ENCODE data around the gene TMEM236.

Gene TMEM236

DNA sequence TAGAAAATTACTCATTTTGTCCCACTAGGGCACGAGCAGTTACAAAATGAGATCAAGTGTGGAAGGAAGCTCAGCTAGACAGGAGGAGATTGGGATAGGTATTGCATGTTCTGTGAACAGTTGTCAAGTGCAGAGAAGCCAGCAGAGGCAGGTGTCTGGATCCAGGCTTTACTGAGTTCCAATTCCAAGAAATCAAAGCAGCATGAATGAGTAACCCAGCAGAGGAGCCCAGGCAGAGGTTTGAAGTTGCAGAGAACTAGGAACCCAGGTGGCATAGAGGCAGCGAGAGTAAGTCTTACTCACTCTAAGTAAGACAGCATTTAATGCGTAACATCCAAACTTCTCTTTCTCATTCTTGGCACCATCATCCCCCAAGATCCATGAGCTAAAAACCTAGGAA lies 68.9 kb downstream of the TMEM236 start:
- no peak for DNase-seq (ENCODE audit: low read depth, low spot score)

GRCh38 chr10:17821893-17822292 lies 69.9 kb downstream of the TMEM236 start:
- DNase-seq (ENCODE audit: low read depth, low spot score): no peak

DNA sequence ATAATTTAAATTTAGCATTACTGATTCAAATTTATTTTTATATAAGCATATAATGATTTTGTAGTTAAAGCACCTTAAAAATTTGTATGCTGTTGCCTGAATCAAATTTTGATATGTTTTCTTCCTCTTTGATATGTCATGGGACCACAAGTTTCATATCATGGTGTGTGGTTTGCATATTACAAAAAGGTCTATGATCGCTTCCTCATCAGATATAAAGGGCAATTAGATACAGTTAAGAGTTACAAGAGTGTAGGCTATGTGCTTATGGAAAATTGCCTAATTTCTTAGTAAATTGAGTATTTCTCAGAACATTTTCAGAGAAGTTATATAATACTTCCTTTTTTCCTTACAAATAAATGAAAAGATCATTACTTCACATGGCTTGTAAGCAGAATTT lies 79.3 kb downstream of the TMEM236 start:
- DNase-seq (ENCODE audit: low read depth, low spot score): no peak

- DNase-seq (ENCODE audit: low read depth, low spot score): no peak
Observed at GRCh38 chr10:17831896-17832295, 79.9 kb downstream of the TMEM236 start.

DNA sequence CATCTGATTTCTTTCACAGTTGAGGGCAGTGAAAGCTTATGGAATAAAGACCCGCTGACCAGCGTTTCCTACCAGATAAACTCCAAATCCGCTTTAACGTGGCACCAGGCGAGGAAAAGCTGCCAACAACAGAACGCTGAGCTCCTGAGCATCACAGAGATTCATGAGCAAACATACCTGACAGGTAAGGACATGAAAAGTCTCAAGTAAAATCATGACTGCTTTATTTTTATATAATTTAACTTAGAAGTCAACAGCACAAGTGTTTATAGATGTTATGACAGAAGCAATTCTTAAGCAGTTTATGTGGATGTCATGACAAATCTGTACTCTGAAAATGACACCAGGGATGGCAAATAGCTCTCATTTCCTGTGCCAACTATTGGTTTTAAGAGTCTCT lies 81.7 kb downstream of the TMEM236 start:
- no peak for DNase-seq (ENCODE audit: low read depth, low spot score)

GRCh38 chr10:17835688-17836087 lies 83.7 kb downstream of the TMEM236 start:
- no peak for DNase-seq (ENCODE audit: low read depth, low spot score)

GRCh38 chr10:17836942-17837341 lies 84.9 kb downstream of the TMEM236 start:
- DNase-seq (ENCODE audit: low read depth, low spot score): no peak

- DNase-seq (ENCODE audit: low read depth, low spot score): no peak
Observed at GRCh38 chr10:17838080-17838648, 86.2 kb downstream of the TMEM236 start.

GRCh38 chr10:17841050-17841449 lies 89.0 kb downstream of the TMEM236 start:
- DNase-seq (ENCODE audit: low read depth, low spot score): no peak

GRCh38 chr10:17842641-17843040 lies 90.6 kb downstream of the TMEM236 start:
- no peak for DNase-seq (ENCODE audit: low read depth, low spot score)

DNA sequence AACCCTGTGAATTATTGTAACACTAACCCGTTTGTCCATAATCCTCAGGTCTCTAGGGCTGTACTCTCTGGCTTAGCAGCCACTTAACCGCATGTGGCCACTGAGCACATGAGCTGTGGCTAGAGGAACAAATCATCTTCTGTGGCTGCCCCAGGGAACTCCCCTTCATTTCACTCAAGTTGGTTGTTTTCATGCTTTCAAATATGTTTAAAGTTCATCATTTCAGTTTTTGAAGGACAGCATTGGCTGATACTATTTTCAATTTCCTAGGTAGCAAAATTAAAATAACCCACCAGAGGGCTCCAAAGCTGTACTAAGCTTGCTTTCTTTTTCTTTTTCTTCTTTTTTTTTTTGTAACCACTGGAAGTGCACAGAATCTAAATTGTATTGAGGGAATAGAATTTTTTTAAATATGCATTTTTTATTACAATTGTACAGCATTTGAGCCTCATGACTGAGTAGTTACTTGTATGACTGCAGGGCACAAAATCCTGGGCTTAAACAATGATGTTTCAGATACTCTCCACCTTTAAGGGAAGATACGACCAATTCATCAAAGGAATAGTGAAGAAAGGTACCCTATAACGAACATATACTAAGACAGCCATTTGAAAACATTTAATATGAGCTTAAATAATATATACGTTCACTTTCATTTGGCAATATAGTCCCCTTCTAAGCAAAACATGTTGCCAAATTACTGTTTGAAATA lies 95.7 kb downstream of the TMEM236 start:
- DNase-seq (ENCODE audit: low read depth, low spot score): no peak

- DNase-seq (ENCODE audit: low read depth, low spot score): no peak
Observed at GRCh38 chr10:17848646-17849045, 96.6 kb downstream of the TMEM236 start.
